SK-N-SH treated with all-trans-retinoic acid at 6 μM for 48 hours (cell line): ENCODE results near the gene XPR1.

Source experiments
- ATAC-seq: fragments of 200-7000 bp; cut with Tn5 transposase; 3 replicates; pipeline ENCODE4 v1.9.1; 2020; ENCODE audit warnings: mild to moderate bottlenecking, moderate library complexity
- ARNTL ChIP-seq: fragments of 450-650 bp; formaldehyde crosslinking; IDR thresholded peaks from 2 replicates; pipeline ENCODE4 v1.5.0; 2020; ENCODE audit warnings: low read depth, mild to moderate bottlenecking, moderate library complexity, borderline replicate concordance
- BACH2 ChIP-seq: fragments of 250-450 bp; sonication (Bioruptor Pico); IDR thresholded peaks from 2 replicates; pipeline ENCODE4 v1.9.0; 2021; ENCODE audit warnings: mild to moderate bottlenecking, borderline replicate concordance
- CSDC2 ChIP-seq: fragments of 250-450 bp; sonication (Bioruptor Pico); IDR thresholded peaks from 2 replicates; pipeline ENCODE4 v1.5.0; 2020; ENCODE audit warnings: mild to moderate bottlenecking, moderate library complexity
- GLIS3 ChIP-seq: fragments of 250-450 bp; sonication (Bioruptor Pico); IDR thresholded peaks from 2 replicates; pipeline ENCODE4 v1.5.0; 2020; ENCODE audit warnings: mild to moderate bottlenecking, moderate library complexity
- ISL1 ChIP-seq: fragments of 250-450 bp; sonication (Bioruptor Pico); IDR thresholded peaks from 2 replicates; pipeline ENCODE4 v2.1.2; 2022; ENCODE audit warnings: mild to moderate bottlenecking, moderate library complexity
- OSR1 ChIP-seq: fragments of 250-450 bp; sonication (Bioruptor Pico); IDR thresholded peaks from 2 replicates; pipeline ENCODE4 v1.8.0; 2022; ENCODE audit warnings: moderate library complexity, mild to moderate bottlenecking, inconsistent platforms
- PATZ1 ChIP-seq: fragments of 250-450 bp; sonication (Bioruptor Pico); IDR thresholded peaks from 2 replicates; pipeline ENCODE4 v1.8.0; 2020; ENCODE audit warnings: mild to moderate bottlenecking, moderate library complexity, borderline replicate concordance
- PPARA ChIP-seq: fragments of 250-450 bp; sonication (Bioruptor Pico); IDR thresholded peaks from 2 replicates; pipeline ENCODE4 v1.5.0; 2020; ENCODE audit warnings: mild to moderate bottlenecking, borderline replicate concordance
- RARB ChIP-seq: fragments of 250-450 bp; sonication (Bioruptor Pico); IDR thresholded peaks from 2 replicates; pipeline ENCODE4 v1.8.0; 2021; ENCODE audit warnings: mild to moderate bottlenecking, moderate library complexity
- TCF4 ChIP-seq: fragments of 250-450 bp; sonication (Bioruptor Pico); IDR thresholded peaks from 2 replicates; pipeline ENCODE4 v1.8.0; 2021; ENCODE audit warnings: mild to moderate bottlenecking, moderate library complexity, borderline replicate concordance
- ZC3H10 ChIP-seq: fragments of 250-450 bp; sonication (Bioruptor Pico); IDR thresholded peaks from 2 replicates; pipeline ENCODE4 v1.5.1; 2021; ENCODE audit warnings: mild to moderate bottlenecking, moderate library complexity
- ZFP3 ChIP-seq: fragments of 250-450 bp; sonication (Bioruptor Pico); IDR thresholded peaks from 2 replicates; pipeline ENCODE4 v1.5.0; 2020; ENCODE audit warnings: mild to moderate bottlenecking, moderate library complexity
- ZFP30 ChIP-seq: fragments of 450-650 bp; formaldehyde crosslinking; IDR thresholded peaks from 2 replicates; pipeline ENCODE4 v1.5.0; 2022; ENCODE audit warnings: mild to moderate bottlenecking, moderate library complexity
- ZNF565 ChIP-seq: fragments of 450-650 bp; formaldehyde crosslinking; conservative IDR thresholded peaks from 2 replicates; pipeline ENCODE4 v1.5.0; 2020; ENCODE audit warnings: low read depth, mild to moderate bottlenecking, moderate library complexity
- ZNF70 ChIP-seq: fragments of 450-650 bp; formaldehyde crosslinking; IDR thresholded peaks from 2 replicates; pipeline ENCODE4 v1.5.0; 2020; ENCODE audit warnings: mild to moderate bottlenecking, moderate library complexity
- ZNF8 ChIP-seq: fragments of 450-650 bp; formaldehyde crosslinking; IDR thresholded peaks from 2 replicates; pipeline ENCODE4 v1.5.0; 2020; ENCODE audit warnings: mild to moderate bottlenecking, moderate library complexity
- TF ChIP-seq, protein P1 (sequence below): fragments of 250-450 bp; sonication (Bioruptor Pico); IDR thresholded peaks from 2 replicates; pipeline ENCODE4 v1.5.0; 2020; ENCODE audit warnings: mild to moderate bottlenecking, moderate library complexity
- TF ChIP-seq, protein P2 (sequence below): fragments of 250-450 bp; sonication (Bioruptor Pico); IDR thresholded peaks from 2 replicates; pipeline ENCODE4 v1.5.1; 2021; ENCODE audit warnings: mild to moderate bottlenecking, moderate library complexity
- TF ChIP-seq, protein P3 (sequence below): fragments of 250-450 bp; sonication (Bioruptor Pico); IDR thresholded peaks from 2 replicates; pipeline ENCODE4 v1.8.0; 2021; ENCODE audit warnings: low read depth, mild to moderate bottlenecking, moderate library complexity, borderline replicate concordance

XPR1 gene

DNA sequence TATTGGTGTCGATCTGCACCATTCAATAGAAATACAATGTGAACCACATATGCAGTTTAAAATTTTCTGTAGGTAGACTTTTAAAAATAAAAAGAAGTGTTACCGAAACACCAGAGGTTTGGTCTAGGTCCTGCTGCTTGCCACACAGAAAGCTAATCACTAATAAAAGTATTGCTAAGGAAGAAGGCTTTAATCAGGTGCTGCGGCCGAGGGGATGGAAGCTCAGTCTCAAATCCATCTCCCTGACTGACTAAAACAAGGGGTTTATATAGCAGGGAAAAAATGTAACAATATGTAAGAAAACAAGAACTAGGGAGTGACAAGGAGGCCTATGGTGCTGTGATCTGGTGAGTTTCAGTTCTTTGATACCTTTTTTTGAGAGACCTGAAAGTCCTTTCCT is 99.3 kb downstream of the XPR1 start:
- no peak for ATAC-seq
- TF ChIP-seq RARB, result no peak
- no peak for TF ChIP-seq CSDC2 (CRISPR knock-in tag)
- no peak for TF ChIP-seq ARNTL
- TF ChIP-seq, protein P1, sequence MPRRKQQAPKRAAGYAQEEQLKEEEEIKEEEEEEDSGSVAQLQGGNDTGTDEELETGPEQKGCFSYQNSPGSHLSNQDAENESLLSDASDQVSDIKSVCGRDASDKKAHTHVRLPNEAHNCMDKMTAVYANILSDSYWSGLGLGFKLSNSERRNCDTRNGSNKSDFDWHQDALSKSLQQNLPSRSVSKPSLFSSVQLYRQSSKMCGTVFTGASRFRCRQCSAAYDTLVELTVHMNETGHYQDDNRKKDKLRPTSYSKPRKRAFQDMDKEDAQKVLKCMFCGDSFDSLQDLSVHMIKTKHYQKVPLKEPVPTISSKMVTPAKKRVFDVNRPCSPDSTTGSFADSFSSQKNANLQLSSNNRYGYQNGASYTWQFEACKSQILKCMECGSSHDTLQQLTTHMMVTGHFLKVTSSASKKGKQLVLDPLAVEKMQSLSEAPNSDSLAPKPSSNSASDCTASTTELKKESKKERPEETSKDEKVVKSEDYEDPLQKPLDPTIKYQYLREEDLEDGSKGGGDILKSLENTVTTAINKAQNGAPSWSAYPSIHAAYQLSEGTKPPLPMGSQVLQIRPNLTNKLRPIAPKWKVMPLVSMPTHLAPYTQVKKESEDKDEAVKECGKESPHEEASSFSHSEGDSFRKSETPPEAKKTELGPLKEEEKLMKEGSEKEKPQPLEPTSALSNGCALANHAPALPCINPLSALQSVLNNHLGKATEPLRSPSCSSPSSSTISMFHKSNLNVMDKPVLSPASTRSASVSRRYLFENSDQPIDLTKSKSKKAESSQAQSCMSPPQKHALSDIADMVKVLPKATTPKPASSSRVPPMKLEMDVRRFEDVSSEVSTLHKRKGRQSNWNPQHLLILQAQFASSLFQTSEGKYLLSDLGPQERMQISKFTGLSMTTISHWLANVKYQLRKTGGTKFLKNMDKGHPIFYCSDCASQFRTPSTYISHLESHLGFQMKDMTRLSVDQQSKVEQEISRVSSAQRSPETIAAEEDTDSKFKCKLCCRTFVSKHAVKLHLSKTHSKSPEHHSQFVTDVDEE, result no peak
- TF ChIP-seq ZFP3, result no peak
- TF ChIP-seq, protein P2, sequence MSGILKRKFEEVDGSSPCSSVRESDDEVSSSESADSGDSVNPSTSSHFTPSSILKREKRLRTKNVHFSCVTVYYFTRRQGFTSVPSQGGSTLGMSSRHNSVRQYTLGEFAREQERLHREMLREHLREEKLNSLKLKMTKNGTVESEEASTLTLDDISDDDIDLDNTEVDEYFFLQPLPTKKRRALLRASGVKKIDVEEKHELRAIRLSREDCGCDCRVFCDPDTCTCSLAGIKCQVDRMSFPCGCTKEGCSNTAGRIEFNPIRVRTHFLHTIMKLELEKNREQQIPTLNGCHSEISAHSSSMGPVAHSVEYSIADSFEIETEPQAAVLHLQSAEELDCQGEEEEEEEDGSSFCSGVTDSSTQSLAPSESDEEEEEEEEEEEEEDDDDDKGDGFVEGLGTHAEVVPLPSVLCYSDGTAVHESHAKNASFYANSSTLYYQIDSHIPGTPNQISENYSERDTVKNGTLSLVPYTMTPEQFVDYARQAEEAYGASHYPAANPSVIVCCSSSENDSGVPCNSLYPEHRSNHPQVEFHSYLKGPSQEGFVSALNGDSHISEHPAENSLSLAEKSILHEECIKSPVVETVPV, result no peak
- TF ChIP-seq BACH2, result no peak
- TF ChIP-seq ISL1 (CRISPR knock-in tag), result no peak
- no peak for TF ChIP-seq ZNF70 (CRISPR knock-in tag)
- TF ChIP-seq ZNF565 (CRISPR knock-in tag), result no peak
- TF ChIP-seq, protein P3, sequence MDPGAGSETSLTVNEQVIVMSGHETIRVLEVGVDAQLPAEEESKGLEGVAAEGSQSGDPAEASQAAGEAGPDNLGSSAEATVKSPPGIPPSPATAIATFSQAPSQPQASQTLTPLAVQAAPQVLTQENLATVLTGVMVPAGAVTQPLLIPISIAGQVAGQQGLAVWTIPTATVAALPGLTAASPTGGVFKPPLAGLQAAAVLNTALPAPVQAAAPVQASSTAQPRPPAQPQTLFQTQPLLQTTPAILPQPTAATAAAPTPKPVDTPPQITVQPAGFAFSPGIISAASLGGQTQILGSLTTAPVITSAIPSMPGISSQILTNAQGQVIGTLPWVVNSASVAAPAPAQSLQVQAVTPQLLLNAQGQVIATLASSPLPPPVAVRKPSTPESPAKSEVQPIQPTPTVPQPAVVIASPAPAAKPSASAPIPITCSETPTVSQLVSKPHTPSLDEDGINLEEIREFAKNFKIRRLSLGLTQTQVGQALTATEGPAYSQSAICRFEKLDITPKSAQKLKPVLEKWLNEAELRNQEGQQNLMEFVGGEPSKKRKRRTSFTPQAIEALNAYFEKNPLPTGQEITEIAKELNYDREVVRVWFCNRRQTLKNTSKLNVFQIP (CRISPR knock-in tag), result no peak
- TF ChIP-seq PATZ1, result no peak
- TF ChIP-seq ZNF8 (CRISPR knock-in tag), result no peak
- TF ChIP-seq TCF4 (CRISPR knock-in tag), result no peak

DNA sequence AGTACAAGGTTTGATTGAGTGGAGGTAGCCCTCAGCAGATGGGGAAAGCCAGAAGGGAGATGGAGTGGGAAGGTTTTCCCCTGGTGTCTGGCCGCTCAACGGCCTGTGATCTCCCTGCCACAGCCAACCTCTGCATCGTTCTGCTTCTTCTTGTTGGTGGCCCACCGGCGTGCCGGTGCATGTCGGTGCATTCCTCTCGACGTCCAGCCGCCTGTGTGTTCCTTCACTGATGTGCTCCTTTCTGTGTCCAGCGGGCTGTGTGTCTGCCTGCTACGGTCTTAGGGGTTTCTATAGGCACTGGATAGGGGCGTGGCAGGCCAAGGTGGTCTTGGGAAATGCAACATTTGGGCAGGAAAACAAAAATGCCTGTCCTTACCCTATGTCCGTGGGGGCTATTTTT is 101.0 kb downstream of the XPR1 start:
- ATAC-seq, result no peak
- TF ChIP-seq ZFP30 (CRISPR knock-in tag), result no peak
- no peak for TF ChIP-seq CSDC2 (CRISPR knock-in tag)
- TF ChIP-seq ISL1 (CRISPR knock-in tag), result no peak
- no peak for TF ChIP-seq ZFP3
- TF ChIP-seq PPARA (CRISPR knock-in tag), result no peak
- TF ChIP-seq, protein P1, result no peak
- no peak for TF ChIP-seq TCF4 (CRISPR knock-in tag)
- no peak for TF ChIP-seq GLIS3 (CRISPR knock-in tag)
- TF ChIP-seq OSR1 (CRISPR knock-in tag), result no peak
- no peak for TF ChIP-seq PATZ1
- TF ChIP-seq ARNTL, result no peak
- no peak for TF ChIP-seq ZC3H10 (CRISPR knock-in tag)
- TF ChIP-seq, all 23 proteins: peak for 0
